KMS-11 (cell line): ENCODE data around the gene EXOSC3.

Source experiments
- H2AFZ ChIP-seq: fragments of 200-600 bp; sonication (generic); 2 replicates; pipeline ENCODE4 v1.6.1; 2016; ENCODE audit warnings: antibody characterized with exemption, mixed run types, low read depth
- H3K27ac ChIP-seq: fragments of 200-600 bp; sonication (generic); 2 replicates; pipeline ENCODE4 v1.6.1; 2016; ENCODE audit warnings: mild to moderate bottlenecking, mixed run types
- H3K27me3 ChIP-seq: fragments of 200-600 bp; sonication (generic); 2 replicates; pipeline ENCODE4 v1.6.1; 2017; ENCODE audit warnings: mild to moderate bottlenecking, low read depth, mixed run types, moderate library complexity; ENCODE audit not compliant: insufficient read depth
- H3K36me3 ChIP-seq: fragments of 200-600 bp; sonication (generic); 2 replicates; pipeline ENCODE4 v1.6.1; 2017; ENCODE audit warnings: mild to moderate bottlenecking, mixed run types; ENCODE audit not compliant: insufficient read depth
- H3K4me1 ChIP-seq: fragments of 200-600 bp; sonication (generic); 2 replicates; pipeline ENCODE4 v1.6.1; 2016; ENCODE audit warnings: mild to moderate bottlenecking, low read depth, mixed run types; ENCODE audit not compliant: poor library complexity, severe bottlenecking
- H3K4me2 ChIP-seq: fragments of 200-600 bp; sonication (generic); 2 replicates; pipeline ENCODE4 v1.7.0; 2016; ENCODE audit warnings: mild to moderate bottlenecking, mixed run types
- H3K4me3 ChIP-seq: fragments of 200-600 bp; sonication (generic); IDR thresholded peaks from 2 replicates; pipeline ENCODE4 v1.6.1; 2017; ENCODE audit warnings: low read depth, low read length, mixed read lengths; ENCODE audit not compliant: insufficient read depth
- H3K79me2 ChIP-seq: fragments of 200-600 bp; sonication (generic); 2 replicates; pipeline ENCODE4 v1.6.1; 2016; ENCODE audit warnings: low read depth, mixed run types; ENCODE audit not compliant: insufficient read depth
- H3K9ac ChIP-seq: fragments of 200-600 bp; sonication (generic); 2 replicates; pipeline ENCODE4 v1.6.1; 2016; ENCODE audit warnings: mild to moderate bottlenecking, mixed run types
- H4K20me1 ChIP-seq: fragments of 200-600 bp; sonication (generic); 2 replicates; pipeline ENCODE4 v1.6.1; 2016; ENCODE audit warnings: mild to moderate bottlenecking, mixed run types; ENCODE audit not compliant: insufficient read depth
- CTCF ChIP-seq: fragments of 200-600 bp; sonication (generic); conservative IDR thresholded peaks from 2 replicates; pipeline ENCODE4 v1.6.1; 2017; ENCODE audit warnings: low read depth, mild to moderate bottlenecking, antibody characterized with exemption, low read length, moderate library complexity, mixed read lengths

Gene EXOSC3

GRCh38 chr9:37745970-37746369 lies 38.9 kb downstream of the EXOSC3 start:
- no peaks in the 10 kb centered on the region for H4K20me1 ChIP-seq
- no peak overlapping the region for H3K4me2 ChIP-seq
- no peaks in the 10 kb centered on the region for H3K27me3 ChIP-seq
- H3K4me3 ChIP-seq = no peak overlapping the region
- no peaks in the 10 kb centered on the region for H3K4me1 ChIP-seq
- no peak overlapping the region for H2AFZ ChIP-seq
- H3K27ac ChIP-seq = no peak overlapping the region
- H3K79me2 ChIP-seq = no peaks in the 10 kb centered on the region
- no peak for TF ChIP-seq CTCF
- H3K9ac ChIP-seq = no peak overlapping the region
- no peaks in the 10 kb centered on the region for H3K36me3 ChIP-seq

- H4K20me1 ChIP-seq = no peaks in the 10 kb centered on the region
- no peak overlapping the region for H3K4me3 ChIP-seq
Measured at GRCh38 chr9:37740631-37741328, 44.1 kb downstream of the EXOSC3 start.

GRCh38 chr9:37740128-37740527 lies 44.7 kb downstream of the EXOSC3 start:
- Histone ChIP-seq H3K79me2 (no peaks in the 10 kb centered on the region), H2AFZ (no peak overlapping the region), H3K36me3 (no peaks in the 10 kb centered on the region), H4K20me1 (no peaks in the 10 kb centered on the region), H3K27me3 (no peaks in the 10 kb centered on the region), H3K4me3 (no peak overlapping the region), H3K4me1 (no peaks in the 10 kb centered on the region), H3K27ac (no peak overlapping the region), H3K4me2 (no peak overlapping the region), H3K9ac (no peak overlapping the region)
- no peak for TF ChIP-seq CTCF

More at GRCh38 chr9:37740631-37741328, 44.1 kb downstream of the EXOSC3 start:
- no peak overlapping the region for H3K27ac ChIP-seq
- no peak overlapping the region for H3K9ac ChIP-seq
- no peak overlapping the region for H2AFZ ChIP-seq
- H3K4me1 ChIP-seq = no peaks in the 10 kb centered on the region
- no peaks in the 10 kb centered on the region for H3K36me3 ChIP-seq
- H3K79me2 ChIP-seq = no peaks in the 10 kb centered on the region
- H3K27me3 ChIP-seq = no peaks in the 10 kb centered on the region
- H3K4me2 ChIP-seq = no peak overlapping the region
- no peak for TF ChIP-seq CTCF

- Histone ChIP-seq H3K9ac (no peak overlapping the region), H3K36me3 (no peaks in the 10 kb centered on the region), H3K4me2 (no peak overlapping the region), H2AFZ (no peak overlapping the region), H3K27ac (no peak overlapping the region), H3K27me3 (no peaks in the 10 kb centered on the region), H4K20me1 (no peaks in the 10 kb centered on the region), H3K4me1 (no peaks in the 10 kb centered on the region), H3K4me3 (no peak overlapping the region), H3K79me2 (no peaks in the 10 kb centered on the region)
- no peak for TF ChIP-seq CTCF
Measured at GRCh38 chr9:37739222-37739621, 45.6 kb downstream of the EXOSC3 start.
